SK-N-MC (cell line): ENCODE results near the gene SSTR4.

Experiments
- EZH2 ChIP-seq: fragments of 200-600 bp; sonication (generic); IDR thresholded peaks from one replicate; pipeline ENCODE4 v1.6.1; 2017; ENCODE audit warnings: antibody characterized with exemption
- POLR2AphosphoS5 ChIP-seq: IDR thresholded peaks from 2 replicates; pipeline ENCODE4 v1.6.1; 2012; ENCODE audit warnings: mild to moderate bottlenecking, low read depth, low read length, borderline replicate concordance

DNA sequence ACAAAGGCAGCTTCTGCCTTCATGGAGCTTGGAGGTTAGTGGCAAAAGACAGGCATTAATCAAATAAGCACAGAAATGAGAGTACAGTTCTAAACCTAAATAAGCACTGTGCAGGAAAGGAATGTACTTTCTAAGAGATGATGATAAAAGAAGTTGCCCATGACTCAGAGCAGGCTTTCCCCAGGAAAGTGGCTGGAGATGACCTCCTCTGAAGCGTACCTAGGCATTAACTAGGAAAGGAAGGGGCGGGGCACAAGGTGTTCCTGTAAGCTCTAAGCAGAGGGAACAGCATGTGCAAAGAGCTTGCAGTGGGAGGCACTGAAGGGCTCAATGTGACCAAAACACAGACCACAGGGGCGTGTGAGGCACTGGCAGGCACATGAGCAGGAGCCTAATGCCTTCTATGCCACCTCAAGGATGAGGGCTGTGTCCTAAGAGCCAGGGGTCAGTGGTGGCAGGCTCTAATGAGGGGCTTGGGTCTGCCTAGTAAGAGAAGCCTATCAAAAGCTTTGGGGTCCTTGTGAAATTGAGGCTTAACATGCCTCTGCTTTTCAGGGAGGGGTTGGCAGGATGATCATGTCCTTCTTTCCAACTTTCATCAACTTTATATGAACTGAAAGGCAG lies 4.9 kb downstream of the SSTR4 start:
- TF ChIP-seq EZH2: no peak
- TF ChIP-seq POLR2AphosphoS5: no peak
